Panc1 (cell line): ENCODE results near the gene TPSB2. TPM values are rescaled to one million over a fixed set of nuclear protein-coding genes. Genes with fewer than 3 reads are reported as not detected.
"Not testable (repeated sequence)": the region's sequence is repeated elsewhere in the genome, so short reads cannot be mapped to it uniquely, and the experiment has no call there.

Experiments used
- ATAC-seq: fragments of 200-7000 bp; cut with Tn5 transposase; 2 replicates; pipeline ENCODE4 v1.9.1; 2020; ENCODE audit warnings: mild to moderate bottlenecking, moderate library complexity
- BruUV-seq: library from RNA; stranded (reverse); fragments of 400-500 nt; replicated peaks from 2 replicates; lab custom pipeline; 2021; lab: Mats Ljungman, UMichigan
- CTCF ChIA-PET: fragments of 300-600 bp; sonication (Branson Sonifier 250); formaldehyde crosslinking; loops from one replicate; lab custom pipeline; 2022; ENCODE audit warnings: antibody characterized with exemption; lab: Charles Lee
- POLR2A ChIA-PET: fragments of 300-600 bp; sonication (Branson Sonifier 250); formaldehyde crosslinking; loops from one replicate; lab custom pipeline; 2022; ENCODE audit warnings: antibody characterized with exemption; lab: Charles Lee
- DNase-seq: peaks from one replicate; pipeline ENCODE4 v3.0.0-alpha.2; 2010; ENCODE audit warnings: low read depth, low spot score
- H3K27ac ChIP-seq: 2 replicates; pipeline ENCODE4 v1.5.1; 2011; ENCODE audit warnings: mild to moderate bottlenecking, low read length, inconsistent platforms
- H3K27me3 ChIP-seq: fragments of 200-500 bp; sonication (Bioruptor generic); 2 replicates; pipeline ENCODE4 v1.6.0; 2014; ENCODE audit warnings: low read length, inconsistent platforms; ENCODE audit not compliant: control insufficient read depth, insufficient read depth
- H3K36me3 ChIP-seq: fragments of 200-500 bp; sonication (Bioruptor generic); 2 replicates; pipeline ENCODE4 v1.5.1; 2014; ENCODE audit warnings: inconsistent platforms, mild to moderate bottlenecking, low read length, moderate library complexity; ENCODE audit not compliant: control insufficient read depth, insufficient read depth
- H3K4me1 ChIP-seq: 2 replicates; pipeline ENCODE4 v1.5.1; 2011; ENCODE audit warnings: inconsistent platforms, mild to moderate bottlenecking, low read length, moderate library complexity; ENCODE audit not compliant: control insufficient read depth, insufficient read depth
- H3K4me3 ChIP-seq, 2 experiments: 2 replicates each; pipeline ENCODE4 v1.5.1; 2011 to 2012; ENCODE audit warnings: low read depth in 2 of 2, low read length in 2 of 2, mild to moderate bottlenecking in 2 of 2, inconsistent platforms in 1 of 2, moderate library complexity in 1 of 2
- H3K9me3 ChIP-seq: fragments of 200-500 bp; sonication (Bioruptor generic); 2 replicates; pipeline ENCODE4 v1.5.1; 2014; ENCODE audit warnings: low read depth, mild to moderate bottlenecking, inconsistent platforms, low read length, moderate library complexity; ENCODE audit not compliant: control insufficient read depth, insufficient read depth
- POLR2AphosphoS5 ChIP-seq: IDR thresholded peaks from 2 replicates; pipeline ENCODE4 v1.6.1; 2012; ENCODE audit warnings: mild to moderate bottlenecking, low read depth, low read length, moderate library complexity
- SIN3A ChIP-seq: IDR thresholded peaks from 2 replicates; pipeline ENCODE4 v1.6.1; 2012; ENCODE audit warnings: low read depth, mild to moderate bottlenecking, low read length, moderate library complexity, borderline replicate concordance; ENCODE audit not compliant: insufficient read depth
- TCF7L2 ChIP-seq: IDR thresholded peaks from 2 replicates; pipeline ENCODE4 v1.6.1; 2011; ENCODE audit warnings: mild to moderate bottlenecking, low read depth, low read length, inconsistent platforms
- in situ Hi-C: cut with HindIII; loops from 2 replicates; pipeline ENCODE4 v1.10.0; 2016; ENCODE audit warnings: low sequenced_read_pairs, low pct_unique_long_range_greater_than_20kb
- intact Hi-C: fragments of 100-400 bp; cut with micrococcal nuclease; formaldehyde crosslinking; loops from one replicate; pipeline ENCODE4 v1.10.0; 2022; ENCODE audit not compliant: unreplicated experiment
- total RNA-seq: library from RNA; stranded (reverse); gene quantifications from one replicate; pipeline ENCODE4 v1.2.1, GENCODE V29; 2021; ENCODE audit not compliant: unreplicated experiment
- TF ChIP-seq, protein P1 (sequence below), 2 experiments: IDR thresholded peaks; 2 replicates each; pipeline ENCODE4 v1.6.1; 2011 to 2012; ENCODE audit warnings: low read depth in 2 of 2, control low read depth in 1 of 2, low read length in 1 of 2, mild to moderate bottlenecking in 1 of 2, moderate library complexity in 1 of 2; ENCODE audit not compliant: insufficient read depth in 1 of 2
- TF ChIP-seq, protein P2 (sequence below): fragments of 450-650 bp; IDR thresholded peaks from 2 replicates; pipeline ENCODE4 v1.5.1; 2017; ENCODE audit warnings: mild to moderate bottlenecking

Gene TPSB2
- total RNA-seq, 1 experiment from 2014 or later = 0.57 TPM

- intact Hi-C loops = no loop called here
- TF ChIP-seq, protein P1, sequence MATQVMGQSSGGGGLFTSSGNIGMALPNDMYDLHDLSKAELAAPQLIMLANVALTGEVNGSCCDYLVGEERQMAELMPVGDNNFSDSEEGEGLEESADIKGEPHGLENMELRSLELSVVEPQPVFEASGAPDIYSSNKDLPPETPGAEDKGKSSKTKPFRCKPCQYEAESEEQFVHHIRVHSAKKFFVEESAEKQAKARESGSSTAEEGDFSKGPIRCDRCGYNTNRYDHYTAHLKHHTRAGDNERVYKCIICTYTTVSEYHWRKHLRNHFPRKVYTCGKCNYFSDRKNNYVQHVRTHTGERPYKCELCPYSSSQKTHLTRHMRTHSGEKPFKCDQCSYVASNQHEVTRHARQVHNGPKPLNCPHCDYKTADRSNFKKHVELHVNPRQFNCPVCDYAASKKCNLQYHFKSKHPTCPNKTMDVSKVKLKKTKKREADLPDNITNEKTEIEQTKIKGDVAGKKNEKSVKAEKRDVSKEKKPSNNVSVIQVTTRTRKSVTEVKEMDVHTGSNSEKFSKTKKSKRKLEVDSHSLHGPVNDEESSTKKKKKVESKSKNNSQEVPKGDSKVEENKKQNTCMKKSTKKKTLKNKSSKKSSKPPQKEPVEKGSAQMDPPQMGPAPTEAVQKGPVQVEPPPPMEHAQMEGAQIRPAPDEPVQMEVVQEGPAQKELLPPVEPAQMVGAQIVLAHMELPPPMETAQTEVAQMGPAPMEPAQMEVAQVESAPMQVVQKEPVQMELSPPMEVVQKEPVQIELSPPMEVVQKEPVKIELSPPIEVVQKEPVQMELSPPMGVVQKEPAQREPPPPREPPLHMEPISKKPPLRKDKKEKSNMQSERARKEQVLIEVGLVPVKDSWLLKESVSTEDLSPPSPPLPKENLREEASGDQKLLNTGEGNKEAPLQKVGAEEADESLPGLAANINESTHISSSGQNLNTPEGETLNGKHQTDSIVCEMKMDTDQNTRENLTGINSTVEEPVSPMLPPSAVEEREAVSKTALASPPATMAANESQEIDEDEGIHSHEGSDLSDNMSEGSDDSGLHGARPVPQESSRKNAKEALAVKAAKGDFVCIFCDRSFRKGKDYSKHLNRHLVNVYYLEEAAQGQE (IDR thresholded peaks at IDR 0.05; ENCODE audit: insufficient read depth in 1 of 2, low read depth in 2 of 2, low read length in 1 of 2) = no peak
- no peak for TF ChIP-seq TCF7L2
- TF ChIP-seq POLR2AphosphoS5 = no peak
- no peak for TF ChIP-seq SIN3A
- TF ChIP-seq, protein P2, sequence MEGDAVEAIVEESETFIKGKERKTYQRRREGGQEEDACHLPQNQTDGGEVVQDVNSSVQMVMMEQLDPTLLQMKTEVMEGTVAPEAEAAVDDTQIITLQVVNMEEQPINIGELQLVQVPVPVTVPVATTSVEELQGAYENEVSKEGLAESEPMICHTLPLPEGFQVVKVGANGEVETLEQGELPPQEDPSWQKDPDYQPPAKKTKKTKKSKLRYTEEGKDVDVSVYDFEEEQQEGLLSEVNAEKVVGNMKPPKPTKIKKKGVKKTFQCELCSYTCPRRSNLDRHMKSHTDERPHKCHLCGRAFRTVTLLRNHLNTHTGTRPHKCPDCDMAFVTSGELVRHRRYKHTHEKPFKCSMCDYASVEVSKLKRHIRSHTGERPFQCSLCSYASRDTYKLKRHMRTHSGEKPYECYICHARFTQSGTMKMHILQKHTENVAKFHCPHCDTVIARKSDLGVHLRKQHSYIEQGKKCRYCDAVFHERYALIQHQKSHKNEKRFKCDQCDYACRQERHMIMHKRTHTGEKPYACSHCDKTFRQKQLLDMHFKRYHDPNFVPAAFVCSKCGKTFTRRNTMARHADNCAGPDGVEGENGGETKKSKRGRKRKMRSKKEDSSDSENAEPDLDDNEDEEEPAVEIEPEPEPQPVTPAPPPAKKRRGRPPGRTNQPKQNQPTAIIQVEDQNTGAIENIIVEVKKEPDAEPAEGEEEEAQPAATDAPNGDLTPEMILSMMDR = no peak
- DNase-seq (no peak), ATAC-seq (no peak)
- Histone ChIP-seq H3K27ac (no peak overlapping the region), H3K27me3 (no peaks in the 10 kb centered on the region), H3K4me3 (no peak overlapping the region), H3K4me1 (peaks cover 7% of the 10 kb centered on the region), H3K9me3 (no peaks in the 10 kb centered on the region), H3K36me3 (no peaks in the 10 kb centered on the region)
- in situ Hi-C loops = no loop called here
- ChIA-PET CTCF (no interaction called here), POLR2A (no interaction called here)
- BruUV-seq = no TSS peak
These were observed 43.8 kb upstream of the TPSB2 start for GRCh38 chr16:1273816-1274215.

- CTCF ChIA-PET = no interaction called here
- H3K4me3 ChIP-seq = no peak overlapping the region
- intact Hi-C loops (no loop called here), in situ Hi-C loops (no loop called here)
- no peaks in the 10 kb centered on the region for H3K9me3 ChIP-seq
- BruUV-seq = no TSS peak
- no peak for ATAC-seq
- POLR2A ChIA-PET = no interaction called here
- H3K36me3 ChIP-seq = no peaks in the 10 kb centered on the region
- no peaks in the 10 kb centered on the region for H3K27me3 ChIP-seq
- no peak overlapping the region for H3K27ac ChIP-seq
- H3K4me1 ChIP-seq = peaks cover under 1% of the 10 kb centered on the region; the same call in 1 of the 2 replicates
- TF ChIP-seq SIN3A = no peak
- TF ChIP-seq POLR2AphosphoS5 = no peak
- TF ChIP-seq, protein P1 (IDR thresholded peaks at IDR 0.05; ENCODE audit: insufficient read depth in 1 of 2, low read depth in 2 of 2, low read length in 1 of 2) = no peak
- TF ChIP-seq, protein P2 = no peak
- no peak for TF ChIP-seq TCF7L2
- DNase-seq = no peak
These were observed 42.6 kb upstream of the TPSB2 start for GRCh38 chr16:1272453-1273198.

DNA sequence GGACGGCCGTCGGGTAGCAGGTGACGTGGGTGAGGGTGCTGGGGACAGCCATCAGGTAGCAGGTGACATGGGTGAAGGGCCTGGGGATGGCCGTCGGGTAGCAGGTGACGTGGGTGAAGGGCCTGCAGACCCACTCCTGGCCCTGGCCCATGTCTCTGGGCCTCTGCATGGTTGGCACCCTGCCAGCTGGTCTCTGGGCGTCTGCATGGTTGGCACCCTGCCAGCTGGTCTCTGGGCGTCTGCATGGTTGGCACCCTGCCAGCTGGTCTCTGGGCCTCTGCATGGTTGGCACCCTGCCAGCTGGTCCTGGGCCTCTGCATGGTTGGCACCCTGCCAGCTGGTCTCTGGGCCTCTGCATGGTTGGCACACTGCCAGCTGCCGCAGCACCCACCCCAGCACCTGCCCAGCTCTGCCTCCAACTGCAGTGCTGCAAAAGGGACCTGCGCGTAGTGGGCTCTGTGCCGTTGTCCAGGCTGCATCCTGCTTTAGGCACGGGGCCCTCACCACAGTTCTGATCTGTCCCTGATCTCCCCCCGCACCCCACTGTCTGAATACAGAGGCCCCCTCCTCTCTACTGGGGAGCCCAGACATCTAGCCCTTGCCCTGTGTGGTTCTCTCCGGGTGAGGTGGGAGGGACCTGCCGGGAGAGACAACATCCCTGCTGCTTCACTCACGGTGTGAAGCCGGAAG, 41.9 kb upstream of the TPSB2 start:
- DNase-seq, H3K27ac ChIP-seq, H3K9me3 ChIP-seq, intact Hi-C loops, ATAC-seq, in situ Hi-C loops, CTCF ChIA-PET, H3K4me1 ChIP-seq, H3K27me3 ChIP-seq, H3K36me3 ChIP-seq, BruUV-seq, H3K4me3 ChIP-seq: not testable (repeated sequence)
- POLR2A ChIA-PET = interaction anchor here (0.9 kb wide), 1 partner anchor 28 kb away, joined by 3 read pairs; no protein-coding TSS in a partner anchor
